K562 treated with DMSO at 1 percent for 48 hours (cell line): ENCODE data around the gene SLC39A11. TPM values are rescaled to one million over a fixed set of nuclear protein-coding genes. Genes with fewer than 3 reads are reported as not detected.

Source experiments
- total RNA-seq: library from RNA; unstranded; fragments of 300-600 nt; gene quantifications from 2 replicates; pipeline ENCODE4 v1.2.3, GENCODE V29; 2022; ENCODE audit warnings: low replicate concordance; ENCODE audit errors: extremely low read depth

SLC39A11 gene, protein sequence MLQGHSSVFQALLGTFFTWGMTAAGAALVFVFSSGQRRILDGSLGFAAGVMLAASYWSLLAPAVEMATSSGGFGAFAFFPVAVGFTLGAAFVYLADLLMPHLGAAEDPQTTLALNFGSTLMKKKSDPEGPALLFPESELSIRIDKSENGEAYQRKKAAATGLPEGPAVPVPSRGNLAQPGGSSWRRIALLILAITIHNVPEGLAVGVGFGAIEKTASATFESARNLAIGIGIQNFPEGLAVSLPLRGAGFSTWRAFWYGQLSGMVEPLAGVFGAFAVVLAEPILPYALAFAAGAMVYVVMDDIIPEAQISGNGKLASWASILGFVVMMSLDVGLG
- total RNA-seq, result not detected in 2 replicates

DNA sequence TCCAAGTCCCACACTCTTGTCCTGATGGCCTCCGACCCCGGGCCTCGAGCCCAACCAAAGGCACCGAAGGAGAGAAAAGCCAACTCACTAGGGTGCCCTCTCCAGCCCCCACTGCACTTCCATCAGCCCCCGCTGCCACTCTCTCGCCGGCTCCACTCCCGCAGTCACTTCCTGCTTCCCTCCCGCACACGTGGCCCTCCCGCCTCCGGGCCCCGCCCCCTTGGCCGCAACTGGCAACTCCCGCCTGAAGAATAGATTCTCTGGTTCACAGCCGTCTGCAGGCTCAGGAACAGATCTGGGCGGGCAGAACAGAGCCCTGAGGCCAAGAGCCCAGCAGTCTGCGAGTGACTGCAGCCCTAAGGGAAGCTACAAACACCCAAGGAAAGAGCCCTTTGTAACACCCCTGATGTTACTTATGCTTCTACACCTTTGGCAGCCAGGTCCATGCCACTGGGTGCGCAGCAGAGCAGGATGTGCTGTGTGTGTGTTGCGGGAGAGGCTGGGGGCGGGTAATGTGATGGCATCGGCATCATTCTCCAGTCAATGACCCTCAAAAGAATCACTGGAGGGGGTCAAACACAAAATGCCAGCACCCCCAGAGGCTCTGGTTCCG, at the start of gene SLC39A11:
Gene SLC39A11 (minus strand): TSS at position 166 of the 613 bp plus-strand sequence. CDS start 3,924 bp downstream, outside the sequence.

Other genes starting within 250 kb of the SLC39A11 start
- gene SSTR2, start 72.3 kb upstream of the SLC39A11 start, total RNA-seq, result not detected in 2 replicates
- not detected in 2 replicates for gene COG1, start 100.4 kb upstream of the SLC39A11 start, total RNA-seq
- gene CPSF4L, start 169.2 kb upstream of the SLC39A11 start, total RNA-seq, result not detected in 2 replicates
- gene CDC42EP4, start 219.3 kb upstream of the SLC39A11 start, total RNA-seq, result not detected in 2 replicates